Natural killer cell (primary cell): ENCODE measurements around the gene CMTM8. TPM values are rescaled to one million over a fixed set of nuclear protein-coding genes. Genes with fewer than 3 reads are reported as not detected.

Source experiments
- ATAC-seq, 3 donors: fragments of 150-1000 bp in 2 of 3; fragments of 200-7000 bp in 1 of 3; cut with Tn5 transposase; 1 replicate in 1 of 3; 2 replicates in 2 of 3; pipeline ENCODE4 v1.10.0; 2021; ENCODE audit warnings: mild to moderate bottlenecking in 2 of 3, moderate library complexity in 2 of 3
- DNase-seq, 2 donors: peaks; one replicate each; pipeline versions ENCODE4 v3.0.0 to v3.0.0-alpha.2; 2013 to 2021; ENCODE audit warnings: mixed read lengths in 1 of 2
- H3K27ac ChIP-seq: one replicate; pipeline ENCODE4 v1.5.1; 2013; ENCODE audit warnings: mild to moderate bottlenecking, low read length
- H3K27me3 ChIP-seq: one replicate; pipeline ENCODE4 v1.6.1; 2013; ENCODE audit warnings: low read length; ENCODE audit not compliant: control insufficient read depth, insufficient read depth
- H3K36me3 ChIP-seq: one replicate; pipeline ENCODE4 v1.6.1; 2013; ENCODE audit warnings: low read length; ENCODE audit not compliant: control insufficient read depth, insufficient read depth
- H3K4me1 ChIP-seq: one replicate; pipeline ENCODE4 v1.6.1; 2013; ENCODE audit warnings: low read length; ENCODE audit not compliant: control insufficient read depth, insufficient read depth
- H3K4me3 ChIP-seq: one replicate; pipeline ENCODE4 v1.5.1; 2013; ENCODE audit warnings: low read length
- H3K9me3 ChIP-seq: one replicate; pipeline ENCODE4 v1.6.1; 2013; ENCODE audit warnings: low read length; ENCODE audit not compliant: control insufficient read depth, insufficient read depth
- H3K27ac Mint-ChIP-seq, 2 donors: one replicate each; pipeline ENCODE4 v1.8.0; 2022; ENCODE audit warnings: mild to moderate bottlenecking in 2 of 2, mixed read lengths in 2 of 2, moderate library complexity in 1 of 2
- H3K27me3 Mint-ChIP-seq, 2 donors: one replicate each; pipeline ENCODE4 v1.8.0; 2022; ENCODE audit warnings: low read depth in 2 of 2, mixed read lengths in 2 of 2
- H3K36me3 Mint-ChIP-seq: one replicate; pipeline ENCODE4 v1.8.0; 2022; ENCODE audit warnings: mixed read lengths
- H3K4me1 Mint-ChIP-seq, 2 donors: one replicate each; pipeline ENCODE4 v1.8.0; 2022; ENCODE audit warnings: mixed read lengths in 2 of 2
- H3K4me3 Mint-ChIP-seq: one replicate; pipeline ENCODE4 v1.8.0; 2022; ENCODE audit warnings: mild to moderate bottlenecking, moderate library complexity, mixed read lengths
- H3K9me3 Mint-ChIP-seq, 2 donors: one replicate each; pipeline ENCODE4 v1.8.0; 2022; ENCODE audit warnings: mixed read lengths in 2 of 2
- CTCF ChIP-seq: fragments of 200-600 bp; IDR thresholded peaks from one replicate; pipeline ENCODE4 v1.8.0; 2022; ENCODE audit warnings: antibody characterized with exemption
- WGBS: methylation state at CpG from one replicate; pipeline ENCODE4 v1.1.7; 2013; ENCODE audit warnings: missing lambda C conversion rate; ENCODE audit not compliant: insufficient coverage; 5-methylcytosine and 5-hydroxymethylcytosine counted together
- intact Hi-C: fragments of 100-400 bp; cut with micrococcal nuclease; formaldehyde crosslinking; loops from one replicate; pipeline ENCODE4 v1.14.2; 2022
- total RNA-seq, 4 donors: library from RNA; stranded (reverse); fragments of 120-200 nt in 1 of 4; gene quantifications; one replicate each; pipeline versions ENCODE4 v1.2.3 to v1.2.4, GENCODE V29; 2013 to 2022

Gene CMTM8
- total RNA-seq, 3 donors from 2014 or later (not counting 1 experiment from before 2014, with no cell fraction given): 0.31 to 0.88 (median 0.83) TPM

- no peak for DNase-seq
- peak overlapping the region; percentile 26 for H3K27ac ChIP-seq
- H3K36me3 Mint-ChIP-seq: no peaks in the 10 kb centered on the region
- no peak overlapping the region for H3K4me3 Mint-ChIP-seq
- H3K4me3 ChIP-seq: no peak overlapping the region
- H3K27ac Mint-ChIP-seq: peak overlapping the region in 1 of 2 donors; percentile 52
- TF ChIP-seq CTCF: no peak
- 86% methylated on average over 7 of the region's 7 CpGs for WGBS
- H3K4me1 ChIP-seq: no peaks in the 10 kb centered on the region
- no peaks in the 10 kb centered on the region for H3K27me3 ChIP-seq
- H3K4me1 Mint-ChIP-seq: peaks cover 0 to 7% of the 10 kb centered on the region in 2 donors
- H3K9me3 ChIP-seq: no peaks in the 10 kb centered on the region
- ATAC-seq: no peak
- H3K9me3 Mint-ChIP-seq: no peaks in the 10 kb centered on the region
- H3K36me3 ChIP-seq: no peaks in the 10 kb centered on the region
- intact Hi-C loops: no loop called here
- H3K27me3 Mint-ChIP-seq: peaks cover 0 to 4% of the 10 kb centered on the region in 2 donors
Measured at GRCh38 chr3:32302601-32303398, 64.3 kb downstream of the CMTM8 start.

- H3K27ac Mint-ChIP-seq: peak overlapping the region in 1 of 2 donors; percentile 52
- 13% methylated on average over 4 of the region's 6 CpGs for WGBS
- no peak for ATAC-seq
- Histone ChIP-seq H3K27ac (peak overlapping the region; percentile 26), H3K9me3 (no peaks in the 10 kb centered on the region), H3K27me3 (no peaks in the 10 kb centered on the region), H3K4me3 (no peak overlapping the region), H3K36me3 (no peaks in the 10 kb centered on the region), H3K4me1 (no peaks in the 10 kb centered on the region)
- no peaks in the 10 kb centered on the region for H3K9me3 Mint-ChIP-seq
- intact Hi-C loops: no loop called here
- no peak for TF ChIP-seq CTCF
- peak in 1 of 2 donors; percentile 55 for DNase-seq
- peaks cover 0 to 7% of the 10 kb centered on the region in 2 donors for H3K4me1 Mint-ChIP-seq
- H3K27me3 Mint-ChIP-seq: peaks cover 0 to 4% of the 10 kb centered on the region in 2 donors
- no peak overlapping the region for H3K4me3 Mint-ChIP-seq
- no peaks in the 10 kb centered on the region for H3K36me3 Mint-ChIP-seq
Measured at GRCh38 chr3:32303399-32303747, 64.9 kb downstream of the CMTM8 start.

GRCh38 chr3:32303977-32304881 is 65.7 kb downstream of the CMTM8 start:
- no peak for TF ChIP-seq CTCF

More at GRCh38 chr3:32303977-32304881, 65.7 kb downstream of the CMTM8 start:
- peaks cover 0 to 4% of the 10 kb centered on the region in 2 donors for H3K27me3 Mint-ChIP-seq
- peaks cover 0 to 7% of the 10 kb centered on the region in 2 donors for H3K4me1 Mint-ChIP-seq
- H3K36me3 Mint-ChIP-seq: no peaks in the 10 kb centered on the region
- Histone ChIP-seq H3K36me3 (no peaks in the 10 kb centered on the region), H3K4me1 (no peaks in the 10 kb centered on the region), H3K4me3 (no peak overlapping the region), H3K27ac (no peak overlapping the region), H3K9me3 (no peaks in the 10 kb centered on the region), H3K27me3 (no peaks in the 10 kb centered on the region)
- ATAC-seq (no peak), DNase-seq (no peak)
- no peak overlapping the region for H3K4me3 Mint-ChIP-seq
- no peak overlapping the region for H3K27ac Mint-ChIP-seq
- intact Hi-C loops: no loop called here
- WGBS: 95% methylated on average over 2 of the region's 3 CpGs
- no peaks in the 10 kb centered on the region for H3K9me3 Mint-ChIP-seq
